Stimulated activated CD8-positive, alpha-beta memory T cell treated with anti-CD3 and anti-CD28 coated beads, Interleukin-12 subunit alpha, Interleukin-12 subunit beta, amount 100 ng/mL, for 1 hour (primary cell): ENCODE results near the gene SPTBN5.

Source experiments
- DNase-seq: peaks from one replicate; pipeline ENCODE4 v3.0.0-alpha.2; 2020; ENCODE audit warnings: low read depth

Gene SPTBN5

GRCh38 chr15:41883484-41883825 lies 10.4 kb downstream of the SPTBN5 start:
- DNase-seq = no peak

DNA sequence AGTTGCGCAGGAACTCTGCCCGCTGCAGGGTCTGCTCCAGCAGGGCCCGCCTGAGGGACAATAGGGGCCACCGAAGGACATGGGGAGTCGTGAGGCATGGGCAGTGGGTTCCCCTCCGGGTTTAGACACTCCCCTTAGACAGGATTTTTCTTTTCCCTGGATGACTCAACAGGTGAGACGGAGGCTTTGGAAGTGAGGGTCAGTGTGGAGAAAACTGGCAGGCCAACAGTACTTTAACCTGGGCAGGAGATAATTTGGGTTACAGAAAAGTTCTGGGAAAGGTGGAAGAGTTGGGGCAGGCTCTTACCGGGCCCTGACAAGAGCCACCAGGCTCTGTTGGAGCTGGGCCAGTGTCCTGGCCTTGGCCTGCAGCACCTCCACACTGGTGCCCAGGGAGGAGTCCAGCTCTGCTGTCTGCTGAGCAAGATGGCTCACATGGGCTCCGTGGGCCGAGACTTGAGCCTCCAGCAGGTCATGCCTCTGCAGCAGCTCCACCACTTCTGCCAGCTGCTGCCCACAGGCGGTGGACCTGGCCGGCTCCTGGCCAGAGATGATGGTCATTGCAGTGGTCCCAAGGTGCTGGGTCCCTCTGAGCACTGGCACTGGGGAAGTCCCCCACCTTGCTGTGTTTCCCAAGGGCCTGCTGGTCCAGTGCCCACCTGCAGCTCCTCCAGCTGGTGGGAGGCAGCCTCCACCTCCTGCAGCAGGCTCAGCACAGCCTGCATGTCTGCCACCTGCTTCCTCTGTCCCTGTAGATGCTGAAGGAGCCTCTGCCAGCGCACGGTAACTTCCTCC lies 11.0 kb downstream of the SPTBN5 start:
- DNase-seq = no peak

GRCh38 chr15:41881920-41882688 lies 11.7 kb downstream of the SPTBN5 start:
- no peak for DNase-seq

GRCh38 chr15:41881550-41881919 lies 12.3 kb downstream of the SPTBN5 start:
- DNase-seq = no peak

GRCh38 chr15:41881086-41881485 lies 12.8 kb downstream of the SPTBN5 start:
- DNase-seq = no peak

DNA sequence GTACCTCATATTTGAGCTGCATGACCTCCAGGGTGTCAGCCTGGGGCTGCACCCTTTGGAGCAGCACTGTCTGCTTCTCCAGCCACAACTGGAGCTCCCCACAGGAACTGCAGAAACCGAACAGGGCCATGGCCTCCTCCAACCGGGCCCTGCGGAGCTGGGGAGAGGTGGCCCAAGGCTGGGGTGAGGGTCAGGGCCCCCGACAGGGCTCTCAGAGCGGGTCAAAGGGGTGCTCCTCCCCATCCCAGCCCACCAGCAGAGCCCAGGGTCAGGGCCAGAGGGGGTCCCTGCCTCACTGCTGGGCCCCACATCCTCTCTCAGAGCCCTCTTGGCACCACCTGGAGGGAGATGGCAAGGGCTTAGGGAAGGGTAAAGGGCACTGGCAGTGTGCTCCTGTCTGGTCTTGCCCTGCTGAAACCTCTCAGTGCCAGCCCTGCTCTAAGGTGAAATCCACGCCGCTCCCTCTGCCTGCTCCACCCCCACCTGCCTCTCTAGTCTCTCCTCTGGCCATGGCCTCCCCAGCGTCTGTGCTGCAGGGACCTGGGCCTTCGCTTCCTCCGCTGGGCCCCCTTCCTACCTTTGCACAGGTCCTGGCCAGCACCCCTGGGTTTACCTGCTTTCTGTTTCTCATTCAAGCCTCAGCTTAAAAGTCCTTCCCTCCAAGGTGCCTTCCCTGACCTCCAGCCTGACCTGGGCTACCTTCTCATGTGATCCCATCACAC lies 13.5 kb downstream of the SPTBN5 start:
- DNase-seq = no peak

DNA sequence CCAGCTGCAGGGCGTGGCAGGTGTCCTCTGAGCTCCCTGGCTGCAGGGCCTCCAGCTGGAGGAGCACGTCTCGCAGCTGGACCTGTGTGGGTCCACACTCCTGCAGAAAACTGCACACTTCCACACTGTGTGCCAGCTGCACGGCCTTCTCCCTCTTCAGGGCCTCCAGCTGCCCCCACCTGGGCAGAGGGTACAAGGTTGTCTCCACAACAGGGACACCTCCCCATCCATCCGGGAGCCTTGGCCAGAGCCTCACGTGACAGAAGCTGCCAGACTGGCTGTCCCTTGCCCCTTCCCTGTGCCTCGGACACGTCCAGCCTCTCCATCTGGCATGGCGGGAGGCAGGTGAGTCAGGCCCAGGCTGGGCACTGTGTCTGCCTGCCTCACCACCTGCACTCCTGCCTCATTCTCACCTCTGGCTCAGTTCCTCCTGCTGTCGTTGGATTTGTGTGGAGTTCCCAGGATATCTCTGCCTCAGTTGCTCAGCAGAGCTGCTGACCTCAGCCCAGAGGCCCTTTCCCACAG lies 14.5 kb downstream of the SPTBN5 start:
- no peak for DNase-seq

GRCh38 chr15:41878355-41878699 lies 15.5 kb downstream of the SPTBN5 start:
- no peak for DNase-seq

DNA sequence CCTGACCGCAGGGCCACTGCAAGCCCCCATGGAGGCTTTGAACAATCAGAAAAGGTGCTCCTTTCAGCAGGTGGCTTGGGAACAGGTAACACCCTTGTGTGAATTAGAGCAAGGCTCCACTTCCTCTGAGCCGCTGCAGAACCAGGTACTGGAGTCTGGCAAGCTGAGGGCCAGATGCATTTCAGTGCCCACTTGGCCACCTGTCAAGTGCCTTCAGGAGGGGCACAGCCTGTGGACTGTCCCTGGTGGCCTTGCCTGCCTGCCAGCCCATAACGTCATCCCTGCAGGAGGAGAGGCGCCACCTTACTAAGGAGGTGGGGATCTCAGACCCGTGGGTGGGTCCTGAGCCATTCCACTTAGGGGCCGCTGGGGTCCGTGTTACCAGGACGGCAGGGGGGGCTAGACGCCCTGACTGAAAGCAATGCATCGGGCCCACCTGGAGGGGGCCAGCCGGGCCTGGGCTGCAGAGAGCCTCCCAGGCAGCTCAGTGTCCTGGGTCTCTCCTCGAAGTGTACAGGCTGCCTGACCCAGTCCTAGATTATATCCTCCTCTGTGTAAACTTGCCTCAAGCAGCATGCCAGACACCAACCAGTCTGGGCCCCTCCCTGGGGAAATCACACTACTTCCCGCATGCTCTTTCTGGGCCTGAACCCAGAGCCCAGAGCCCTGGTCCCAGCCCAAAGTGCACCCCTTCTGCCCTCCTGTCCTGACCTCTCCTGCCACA lies 16.1 kb downstream of the SPTBN5 start:
- no peak for DNase-seq

GRCh38 chr15:41876689-41877088 lies 17.2 kb downstream of the SPTBN5 start:
- no peak for DNase-seq

GRCh38 chr15:41876007-41876406 lies 17.8 kb downstream of the SPTBN5 start:
- DNase-seq = no peak

GRCh38 chr15:41874736-41875135 lies 19.1 kb downstream of the SPTBN5 start:
- DNase-seq = no peak

GRCh38 chr15:41873711-41874110 lies 20.1 kb downstream of the SPTBN5 start:
- DNase-seq = no peak

DNA sequence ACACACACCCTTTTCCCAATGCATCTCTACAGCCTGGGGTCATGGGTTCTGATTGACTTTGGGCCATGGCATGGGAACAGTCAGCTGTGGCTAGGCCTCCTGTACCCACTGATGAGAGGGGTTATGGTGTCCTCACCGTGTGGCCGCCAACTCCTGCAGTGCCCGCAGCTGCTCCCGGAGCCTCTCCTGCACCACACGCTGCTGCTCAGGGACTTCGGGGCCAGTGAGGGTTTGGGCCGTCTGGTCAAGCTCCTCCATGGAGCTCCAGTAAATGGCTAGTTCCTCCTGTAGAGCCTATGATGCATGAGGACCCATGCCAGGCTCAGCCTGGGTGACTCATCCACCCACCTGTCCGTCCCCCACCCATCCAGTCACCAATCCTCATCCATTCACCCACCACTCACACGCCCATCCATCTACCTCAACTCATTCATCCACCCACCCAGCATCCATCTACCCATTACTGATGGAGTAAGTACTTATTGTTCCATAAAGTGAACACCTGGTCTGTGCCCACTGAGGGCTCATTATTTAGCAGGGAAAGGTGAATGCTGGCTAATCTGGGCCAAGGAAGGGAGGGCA lies 21.6 kb downstream of the SPTBN5 start:
- no peak for DNase-seq

DNA sequence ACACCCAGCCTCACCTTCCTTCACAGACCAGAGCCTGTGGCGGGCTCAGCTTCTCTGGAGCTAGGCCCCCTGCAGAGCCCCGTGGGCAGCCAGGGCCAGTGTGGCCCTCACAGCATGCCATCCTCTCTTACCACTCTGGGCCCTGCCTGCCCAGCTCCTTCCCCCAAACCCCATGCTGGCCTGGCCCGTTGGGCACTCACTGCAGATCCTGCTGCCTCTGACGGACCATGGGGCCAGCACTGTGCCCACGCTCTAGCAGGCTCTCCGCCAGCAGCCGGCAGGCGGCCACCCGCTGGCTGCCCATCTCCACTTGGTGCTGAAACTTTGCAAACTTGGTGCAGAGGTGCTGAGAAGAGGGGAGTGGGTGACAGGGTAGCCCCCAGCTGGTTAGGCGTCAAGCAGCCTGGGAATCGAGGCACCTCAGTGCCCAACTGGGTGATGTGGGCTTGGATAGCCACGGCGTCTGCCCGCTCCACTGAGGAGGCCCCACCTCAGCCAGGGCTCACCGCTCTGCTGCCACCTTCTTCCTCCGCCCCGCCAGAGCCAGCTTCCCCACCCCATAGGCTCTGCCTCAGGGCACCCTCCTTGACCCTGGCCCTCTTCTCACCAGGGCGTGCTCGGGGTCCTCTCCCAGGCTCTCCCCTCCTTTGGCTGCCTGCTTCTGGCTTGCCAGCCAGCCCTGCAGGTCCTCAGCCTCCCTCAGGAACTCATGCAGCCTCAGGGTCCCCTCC lies 22.5 kb downstream of the SPTBN5 start:
- no peak for DNase-seq

GRCh38 chr15:41870689-41871081 lies 23.2 kb downstream of the SPTBN5 start:
- peak; percentile 28 for DNase-seq

GRCh38 chr15:41869770-41870688 lies 23.8 kb downstream of the SPTBN5 start:
- no peak for DNase-seq

DNA sequence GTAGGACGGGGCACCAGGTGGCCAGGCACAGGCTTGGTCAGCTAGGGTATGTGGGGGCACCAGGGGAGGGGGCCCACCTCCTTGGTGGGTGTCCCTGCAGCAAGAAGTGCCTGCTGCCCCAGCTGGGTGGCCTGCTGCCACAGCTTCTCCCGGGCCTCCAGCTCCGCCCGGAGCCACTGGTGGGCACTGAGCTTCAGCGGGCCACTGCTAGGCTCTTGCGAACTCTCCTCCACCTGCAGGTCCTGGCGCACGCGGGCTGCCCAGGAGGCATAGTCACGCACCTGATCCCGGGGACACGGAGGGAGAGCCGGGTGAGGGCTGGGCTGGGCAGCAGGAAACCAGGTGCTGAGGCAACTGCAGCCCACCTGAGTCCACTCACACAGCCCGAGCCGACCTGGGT lies 25.5 kb downstream of the SPTBN5 start:
- DNase-seq = no peak

GRCh38 chr15:41866872-41867579 lies 26.8 kb downstream of the SPTBN5 start:
- no peak for DNase-seq
